Measurements from ENCODE around the gene SGSM2.

SGSM2 gene

GRCh38 chr17:2384439-2385127 lies 47.3 kb downstream of the SGSM2 start:
- no peak for DNase-seq (ENCODE audit: low read depth in 2 of 2, low spot score in 1 of 2)

- no peak for DNase-seq (ENCODE audit: low read depth in 2 of 2, low spot score in 1 of 2)
Measured at GRCh38 chr17:2385240-2386210, 48.2 kb downstream of the SGSM2 start.

- DNase-seq (ENCODE audit: low read depth in 2 of 2, low spot score in 1 of 2): no peak
Measured at GRCh38 chr17:2386400-2387085, 49.2 kb downstream of the SGSM2 start.

DNA sequence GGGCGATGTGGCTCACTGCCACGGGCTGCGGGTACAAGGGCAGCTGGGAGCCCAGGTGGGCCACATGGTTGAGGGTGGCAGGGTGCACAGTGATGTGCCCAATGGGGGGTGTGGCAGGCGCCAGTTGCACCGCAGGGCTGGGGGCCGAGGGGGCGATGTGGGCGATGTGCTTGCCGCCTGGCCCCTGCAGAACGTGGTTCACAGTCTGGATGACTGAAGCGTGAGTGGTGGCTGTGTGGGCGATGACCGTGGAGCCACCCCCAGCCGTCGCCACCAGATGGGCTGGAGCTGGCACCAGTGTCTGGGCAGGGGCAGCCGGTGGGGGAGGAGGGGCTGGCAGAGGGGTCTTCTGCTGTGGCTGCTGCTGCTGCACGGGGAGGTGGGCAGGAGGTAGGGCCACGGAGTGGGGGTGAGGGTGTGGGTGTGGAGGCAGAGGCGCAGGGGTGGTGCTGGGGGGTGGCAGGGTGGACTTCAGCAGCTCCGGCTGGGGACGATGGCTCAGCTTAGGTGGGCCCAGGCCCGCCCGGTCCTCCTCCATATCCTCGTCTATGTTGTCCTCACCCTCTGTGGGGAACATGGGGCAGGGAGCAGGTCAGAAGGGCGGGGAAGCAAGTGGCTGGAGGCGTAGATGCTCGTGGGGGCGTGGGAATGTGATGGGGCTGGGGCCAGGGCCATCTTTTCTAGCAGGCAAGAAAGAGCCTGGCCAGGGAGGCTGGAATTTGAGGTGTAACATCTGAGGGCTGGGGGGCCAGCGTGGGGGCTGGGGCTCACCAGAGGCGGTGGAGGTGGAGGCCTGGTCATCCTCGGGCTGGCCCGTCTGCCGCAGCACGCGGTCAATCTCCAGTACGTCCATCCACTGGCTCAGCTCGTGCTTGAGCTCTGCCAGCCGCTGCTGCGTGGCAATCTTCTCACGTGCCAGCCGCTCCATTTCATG lies 50.1 kb downstream of the SGSM2 start:
- DNase-seq (ENCODE audit: low read depth in 2 of 2, low spot score in 1 of 2): no peak

DNA sequence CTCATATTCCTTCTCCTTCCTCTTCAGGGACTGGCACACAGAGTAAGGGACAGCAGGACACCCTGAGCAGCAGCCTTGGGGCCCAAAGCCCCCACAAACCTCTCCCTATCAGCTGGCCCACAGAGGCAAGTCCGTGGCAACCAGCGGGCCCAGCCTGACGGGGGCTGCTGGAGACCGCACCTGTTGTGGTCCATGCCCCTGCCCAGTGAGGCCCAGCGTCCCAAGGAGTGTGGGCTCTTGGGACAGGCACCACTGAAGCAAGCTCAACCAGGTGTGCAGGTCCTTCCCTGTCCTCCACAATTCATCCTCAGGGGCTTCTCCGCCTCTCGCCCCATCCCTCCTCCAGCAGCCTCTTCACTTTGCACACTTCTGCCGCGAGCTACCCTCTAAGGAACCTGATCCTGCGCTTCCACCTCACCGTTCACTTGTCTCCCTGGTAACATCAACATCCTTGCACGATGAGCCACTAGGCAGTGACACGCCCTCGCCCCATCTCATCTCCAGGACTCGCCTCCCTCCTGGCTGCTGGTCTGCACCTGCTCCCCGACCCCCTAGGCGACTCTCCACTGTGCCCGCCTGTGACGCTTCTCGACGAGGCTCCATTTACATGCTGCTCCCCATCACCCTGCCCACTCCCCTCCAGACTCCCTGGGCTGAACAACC lies 50.9 kb downstream of the SGSM2 start:
- no peak for DNase-seq (ENCODE audit: low read depth in 2 of 2, low spot score in 1 of 2)

DNA sequence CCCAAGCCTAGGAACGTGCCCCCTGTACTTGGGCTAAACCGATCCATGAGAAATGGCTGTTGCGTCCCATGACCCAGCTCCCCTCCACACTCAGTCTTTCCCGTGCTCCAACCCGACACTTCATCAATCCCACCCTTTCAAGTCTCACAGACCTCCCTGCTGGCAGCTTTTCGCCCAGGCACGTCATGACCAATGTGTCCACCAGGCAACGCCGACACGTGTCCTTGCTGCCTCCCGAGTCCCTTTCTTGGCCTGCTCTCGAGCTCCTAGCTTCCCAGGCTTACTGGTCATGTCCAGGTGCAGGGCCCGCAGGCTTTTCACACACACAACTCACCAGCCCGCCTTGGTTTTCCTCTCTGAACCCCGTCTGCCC lies 51.4 kb downstream of the SGSM2 start:
- no peak for DNase-seq (ENCODE audit: low read depth in 2 of 2, low spot score in 1 of 2)

DNA sequence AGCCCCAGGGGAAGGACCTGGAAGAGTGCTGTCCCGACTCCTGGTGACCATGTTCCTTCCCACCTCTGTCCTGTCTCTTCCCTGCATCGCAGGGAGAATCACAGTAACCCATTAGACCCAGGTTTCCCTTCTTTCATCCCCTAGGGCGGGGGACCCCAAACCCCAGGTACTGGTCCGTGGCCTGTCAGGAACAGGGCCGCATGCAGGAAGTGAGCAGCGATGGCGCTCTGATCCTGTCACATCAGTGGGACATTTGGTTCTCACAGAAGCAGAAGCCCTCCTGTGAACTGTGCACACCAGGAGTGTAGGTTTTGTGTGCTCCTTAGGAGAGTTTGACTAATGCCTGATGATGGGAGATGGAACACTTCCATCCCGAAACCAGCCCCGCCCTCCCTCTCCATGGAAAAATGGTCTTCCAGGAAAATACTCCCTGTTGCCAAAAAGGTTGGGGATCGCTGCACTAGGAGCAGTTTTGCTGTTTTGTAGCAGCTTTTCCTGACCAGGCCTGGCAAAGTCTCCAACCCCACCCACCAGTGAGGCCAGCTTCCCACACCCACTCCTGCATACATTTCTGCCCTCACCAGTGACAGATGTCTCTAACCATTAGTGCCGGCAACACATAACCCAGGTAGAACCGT lies 53.0 kb downstream of the SGSM2 start:
- DNase-seq (ENCODE audit: low read depth in 2 of 2, low spot score in 1 of 2): no peak

DNA sequence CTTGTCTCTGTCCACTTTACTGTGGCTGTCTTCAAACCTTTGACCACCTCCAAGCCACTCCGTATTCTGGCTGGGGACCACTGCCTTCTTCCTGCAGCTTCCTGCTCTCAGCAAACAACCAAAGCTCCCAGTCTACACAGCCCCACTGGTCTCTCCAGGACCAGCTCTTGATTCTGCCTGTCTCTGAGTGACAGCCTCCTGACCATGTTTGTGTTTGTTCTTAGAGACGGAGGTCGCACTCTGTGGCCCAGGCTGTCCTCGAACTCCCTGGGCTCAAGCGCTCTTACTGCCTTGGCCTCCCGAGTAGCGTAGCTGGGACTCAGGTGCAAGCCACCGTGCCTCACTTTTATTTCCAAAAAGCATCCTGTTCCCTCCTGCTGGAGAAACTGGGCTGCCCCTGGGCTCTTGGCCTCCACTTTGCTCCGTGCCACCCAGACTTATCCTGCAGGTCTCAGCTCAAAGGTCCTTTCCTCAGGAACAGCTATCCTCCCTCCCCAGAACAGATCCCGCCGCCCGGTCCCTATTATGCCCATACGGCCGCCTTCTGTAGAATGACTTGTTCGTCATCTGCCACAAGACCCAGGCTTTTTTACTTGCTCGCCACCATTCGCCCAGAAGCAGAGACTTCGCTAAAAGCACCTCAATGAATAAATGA lies 54.4 kb downstream of the SGSM2 start:
- no peak for DNase-seq (ENCODE audit: low read depth in 2 of 2, low spot score in 1 of 2)

GRCh38 chr17:2392252-2393173 lies 55.2 kb downstream of the SGSM2 start:
- peak; percentile 95 to 97 for DNase-seq (ENCODE audit: low read depth in 2 of 2, low spot score in 1 of 2)

DNA sequence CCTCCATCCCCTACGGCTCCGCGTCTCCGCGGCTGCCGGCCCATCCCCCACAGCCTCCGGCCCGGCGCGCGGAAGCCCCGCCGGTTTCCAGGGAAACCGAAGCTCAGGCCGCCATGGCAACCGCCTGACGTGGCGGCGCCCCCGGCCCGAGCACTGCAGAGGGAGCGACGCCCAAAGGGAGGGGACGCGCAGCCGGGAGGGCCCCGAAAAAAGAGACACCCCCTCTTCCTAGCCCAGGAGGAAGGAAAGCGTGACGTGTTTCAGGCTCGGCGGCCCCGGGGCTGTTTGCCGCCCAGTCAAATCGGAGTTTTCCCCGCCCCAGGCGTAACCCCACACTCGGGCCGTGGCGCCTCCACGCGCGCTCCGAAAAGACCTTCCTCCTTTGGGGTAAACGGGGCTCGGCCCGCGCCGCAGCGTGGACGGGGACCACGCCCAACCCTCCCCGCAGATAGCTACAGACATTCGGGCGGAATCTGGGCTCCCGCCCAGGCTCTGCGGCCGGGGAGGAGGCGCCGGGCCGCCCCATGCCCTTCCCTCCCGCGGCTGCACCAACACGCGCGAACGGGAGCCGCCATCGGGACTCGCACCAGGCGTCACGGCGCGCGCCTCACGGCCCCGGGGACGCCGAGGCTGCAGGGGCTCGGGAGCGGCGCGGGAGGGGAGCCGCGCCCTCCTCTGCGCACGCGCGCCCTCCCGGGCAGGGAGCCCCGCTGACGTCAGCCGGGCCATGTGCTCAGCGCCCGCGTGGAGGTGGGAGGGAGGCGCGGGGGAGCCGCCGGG lies 56.1 kb downstream of the SGSM2 start:
- peak; percentile 75 to 81 for DNase-seq (ENCODE audit: low read depth in 2 of 2, low spot score in 1 of 2)

GRCh38 chr17:2393954-2394749 lies 56.9 kb downstream of the SGSM2 start:
- DNase-seq (ENCODE audit: low read depth in 2 of 2, low spot score in 1 of 2): no peak

DNA sequence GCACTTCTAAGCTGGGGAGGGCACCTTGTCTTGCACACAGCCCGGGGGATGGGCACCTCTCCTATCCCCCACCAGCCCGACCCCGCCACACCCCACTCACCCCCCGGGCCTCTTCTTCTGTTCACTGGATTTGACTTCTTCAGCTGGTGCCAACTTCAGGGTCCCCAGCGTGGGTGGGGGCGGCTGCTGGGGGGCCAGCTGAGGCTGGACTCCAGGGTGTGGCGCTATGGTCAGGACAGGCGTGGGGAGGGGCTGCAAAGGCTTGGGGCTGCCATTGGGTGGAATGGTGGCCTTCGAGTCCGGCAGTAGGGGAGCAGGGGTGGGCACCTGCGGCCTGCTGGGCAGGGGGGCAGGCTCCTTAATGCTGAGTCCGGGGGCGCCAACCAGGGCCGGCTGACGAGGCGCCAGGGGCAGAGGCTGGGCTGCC lies 57.5 kb downstream of the SGSM2 start:
- DNase-seq (ENCODE audit: low read depth in 2 of 2, low spot score in 1 of 2): no peak

- DNase-seq (ENCODE audit: low read depth in 2 of 2, low spot score in 1 of 2): no peak
Measured at GRCh38 chr17:2395258-2396181, 58.2 kb downstream of the SGSM2 start.

GRCh38 chr17:2396192-2396567 lies 58.9 kb downstream of the SGSM2 start:
- DNase-seq (ENCODE audit: low read depth in 2 of 2, low spot score in 1 of 2): no peak

DNA sequence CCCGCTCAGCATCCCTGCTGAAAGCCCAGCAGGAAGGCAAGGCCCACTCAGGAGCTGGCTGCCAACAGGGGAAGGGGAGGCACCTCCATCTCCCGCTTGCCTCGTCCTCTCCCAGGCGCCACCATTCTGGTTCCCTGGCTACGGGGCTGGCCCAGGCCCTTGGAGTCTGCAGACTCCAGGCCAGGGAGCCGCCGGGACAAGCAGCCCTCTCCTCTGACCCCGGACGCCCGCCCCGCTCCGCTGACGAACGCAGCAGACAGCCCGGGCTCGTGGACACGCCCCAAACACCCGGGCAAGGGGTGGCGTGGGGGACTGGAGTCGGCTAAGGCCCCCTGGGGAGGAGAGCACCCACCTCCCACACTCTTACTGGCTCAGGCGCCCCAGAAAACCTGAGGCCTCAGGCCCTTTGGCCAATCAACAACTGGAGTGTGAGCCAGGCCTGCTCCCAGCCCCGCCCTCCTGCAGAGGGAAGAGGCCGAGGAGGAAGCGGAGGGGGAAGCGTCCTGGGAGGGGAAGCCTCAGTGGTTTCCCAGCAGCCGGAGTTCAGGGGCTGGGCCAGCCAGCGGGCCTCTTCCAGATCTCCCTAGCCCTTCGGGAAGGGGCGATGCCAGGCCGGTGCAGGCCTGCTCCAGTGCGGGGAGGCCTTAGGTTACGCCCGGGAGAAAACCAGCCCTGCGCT lies 59.4 kb downstream of the SGSM2 start:
- peak in 1 of 2 donors; percentile 22 for DNase-seq (ENCODE audit: low read depth in 2 of 2, low spot score in 1 of 2)

All from stimulated activated CD8-positive, alpha-beta memory T cell treated with anti-CD3 and anti-CD28 coated beads, Interleukin-4, amount 100 ng/mL, for 4 hours (primary cell).